Small intestine (tissue), 7 donors: Measurements from ENCODE around the gene KISS1. TPM values are rescaled to one million over a fixed set of nuclear protein-coding genes. Genes with fewer than 3 reads are reported as not detected.

Source experiments
- DNase-seq, 2 donors: peaks; one replicate each; pipeline versions ENCODE4 v3.0.0 to v3.0.0-alpha.2; 2013
- FAIRE-seq: peaks from 2 replicates; lab custom pipeline; 2012; peaks lifted over from hg19 to GRCh38; lab: Jason Lieb, UNC
- H3K27ac ChIP-seq, 3 donors: one replicate each; pipeline ENCODE4 v1.5.1; 2013; ENCODE audit warnings: low read length in 2 of 3, mild to moderate bottlenecking in 2 of 3, control low read depth in 1 of 3, inconsistent platforms in 1 of 3, low read depth in 1 of 3, moderate library complexity in 1 of 3
- H3K27me3 ChIP-seq, 3 donors: one replicate each; pipeline ENCODE4 v1.6.1; 2013; ENCODE audit warnings: low read length in 3 of 3, inconsistent platforms in 1 of 3; ENCODE audit not compliant: control insufficient read depth in 3 of 3, insufficient read depth in 3 of 3
- H3K36me3 ChIP-seq, 3 donors: one replicate each; pipeline ENCODE4 v1.6.1; 2013; ENCODE audit warnings: low read length in 3 of 3, inconsistent platforms in 1 of 3, low read depth in 1 of 3, mild to moderate bottlenecking in 1 of 3, moderate library complexity in 1 of 3; ENCODE audit not compliant: control insufficient read depth in 3 of 3, insufficient read depth in 2 of 3
- H3K4me1 ChIP-seq, 3 donors: one replicate each; pipeline ENCODE4 v1.6.1; 2013; ENCODE audit warnings: low read length in 2 of 3, inconsistent platforms in 1 of 3, low read depth in 1 of 3, mild to moderate bottlenecking in 1 of 3, moderate library complexity in 1 of 3; ENCODE audit not compliant: control insufficient read depth in 3 of 3, insufficient read depth in 2 of 3
- H3K4me3 ChIP-seq, 3 donors: one replicate each; pipeline ENCODE4 v1.5.1; 2013; ENCODE audit warnings: low read length in 3 of 3, control low read depth in 1 of 3, inconsistent platforms in 1 of 3, low read depth in 1 of 3, mild to moderate bottlenecking in 1 of 3, moderate library complexity in 1 of 3
- H3K9me3 ChIP-seq, 2 donors: one replicate each; pipeline ENCODE4 v1.6.1; 2013; ENCODE audit warnings: low read depth in 1 of 2, low read length in 1 of 2; ENCODE audit not compliant: control insufficient read depth in 2 of 2, insufficient read depth in 1 of 2
- WGBS, 3 donors: extraction: QIAGEN DNeasy Blood & Tissue Kit; methylation state at CpG; one replicate each; pipeline ENCODE4 v1.1.7; 2013; 5-methylcytosine and 5-hydroxymethylcytosine counted together
- polyA plus RNA-seq, 4 donors: library from polyadenylated mRNA; stranded (reverse) in 3 of 4; unstranded in 1 of 4; fragments of 200-250 nt in 3 of 4; fragments of 120-200 nt in 1 of 4; gene quantifications; one replicate each; pipeline versions ENCODE4 v1.2.1 to v1.2.3, GENCODE V29; 2013
- donor health status: healthy with polysubstance abuse.
- donor health status: control.
- donor health status: control.
- donor health status: Bipolar disorder and iron deficiency.
- donor health status: healthy.

KISS1 gene
- polyA plus RNA-seq, 4 donors = 4.0 to 22.7 (median 11.5) TPM

DNA sequence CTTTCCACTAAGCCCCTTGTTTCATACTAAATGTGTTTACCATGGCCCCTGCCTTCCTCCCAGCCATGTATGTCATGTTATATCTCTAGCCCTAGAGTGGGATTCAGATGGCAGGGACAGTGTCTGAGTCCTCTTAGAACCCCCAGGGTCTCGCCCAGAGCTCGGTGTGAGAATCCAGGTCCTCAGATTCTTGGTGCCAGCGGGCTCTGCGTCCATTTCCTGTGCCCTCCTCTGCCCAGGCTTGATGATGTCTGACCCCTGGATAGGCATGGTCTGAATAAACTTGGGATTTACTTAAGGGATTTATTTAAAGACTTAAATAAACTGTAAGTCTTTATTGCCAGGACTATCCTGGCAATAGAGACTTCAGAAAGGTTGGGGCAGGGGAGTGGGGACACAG is 6.2 kb upstream of the KISS1 start:
- WGBS, 3 donors = 85 to 93% (median 87%) methylated on average over 4 of the region's 4 CpGs
- FAIRE-seq (no peak), DNase-seq (no peak)
- H3K4me1 ChIP-seq = peaks cover 0 to 30% (median 0%) of the 10 kb centered on the region in 3 donors
- no peak overlapping the region for H3K4me3 ChIP-seq
- no peaks in the 10 kb centered on the region for H3K27me3 ChIP-seq
- H3K9me3 ChIP-seq = no peaks in the 10 kb centered on the region
- H3K36me3 ChIP-seq = peaks cover 0 to 49% (median 0%) of the 10 kb centered on the region in 3 donors
- no peak overlapping the region for H3K27ac ChIP-seq

DNA sequence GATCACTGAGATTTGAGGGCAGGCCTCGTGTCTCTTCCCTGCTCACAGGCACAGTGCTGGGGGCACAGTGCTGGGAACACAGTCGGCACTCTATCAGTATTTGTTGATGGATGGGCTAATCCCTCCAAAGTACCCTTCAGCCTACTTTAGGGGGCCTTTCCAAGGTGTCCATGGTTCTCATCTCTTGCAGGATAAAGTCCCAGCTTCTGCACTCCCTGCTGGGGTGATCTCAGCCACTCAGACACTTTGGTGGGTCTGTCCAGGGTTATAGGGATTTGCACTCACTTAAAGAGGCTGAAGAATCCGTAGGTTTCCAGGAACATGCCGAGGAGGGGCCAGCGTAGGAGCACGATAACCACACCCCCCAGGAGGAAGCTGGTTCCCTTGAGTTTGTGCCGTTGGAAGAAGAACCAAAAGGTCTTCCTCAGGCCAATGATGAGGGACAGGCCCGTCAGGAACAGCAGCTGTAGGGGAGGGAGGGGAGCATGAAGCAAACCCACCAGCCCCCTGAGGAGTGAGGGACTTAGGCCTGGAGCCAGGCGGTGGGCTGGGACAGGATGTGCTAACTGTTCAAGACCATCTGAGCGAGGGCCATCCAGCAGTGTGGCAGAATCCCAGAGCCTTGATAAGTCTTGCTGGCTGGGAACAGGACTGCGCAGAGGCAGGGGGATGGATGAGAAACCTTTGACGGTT is 5.2 kb upstream of the KISS1 start:
- 80 to 87% (median 86%) methylated on average over 12 of the region's 12 CpGs for WGBS, 3 donors
- no peaks in the 10 kb centered on the region for H3K9me3 ChIP-seq
- no peak overlapping the region for H3K4me3 ChIP-seq
- H3K27ac ChIP-seq = no peak overlapping the region
- H3K27me3 ChIP-seq = no peaks in the 10 kb centered on the region
- peaks cover 0 to 31% (median 0%) of the 10 kb centered on the region in 3 donors for H3K4me1 ChIP-seq
- H3K36me3 ChIP-seq = peaks cover 0 to 55% (median 0%) of the 10 kb centered on the region in 3 donors
- DNase-seq (no peak), FAIRE-seq (no peak)

DNA sequence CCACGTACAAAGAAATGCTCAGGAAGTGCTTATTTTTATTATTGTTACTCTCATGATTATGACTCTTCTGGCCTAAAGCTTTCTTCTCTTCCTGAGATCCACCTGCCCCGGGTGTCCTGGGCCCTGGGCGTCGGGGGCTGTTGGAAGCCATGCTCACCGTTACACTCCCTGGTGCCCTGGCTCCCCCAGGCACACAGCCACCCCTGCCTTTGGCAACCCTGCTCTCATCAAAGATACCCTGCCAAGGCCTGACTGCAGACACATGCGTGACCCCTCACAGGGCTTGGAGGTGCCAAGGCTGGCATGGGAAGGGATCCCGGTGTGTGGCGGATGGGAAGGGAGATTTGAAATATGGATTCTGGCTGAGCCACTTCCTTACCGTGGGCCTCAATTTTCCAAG is 3.3 kb upstream of the KISS1 start:
- Histone ChIP-seq H3K4me3 (no peak overlapping the region), H3K27ac (no peak overlapping the region), H3K9me3 (no peaks in the 10 kb centered on the region), H3K27me3 (no peaks in the 10 kb centered on the region), H3K36me3 (peaks cover 0 to 58% (median 0%) of the 10 kb centered on the region in 3 donors), H3K4me1 (peaks cover 0 to 40% (median 0%) of the 10 kb centered on the region in 3 donors)
- DNase-seq (no peak), FAIRE-seq (no peak)
- WGBS, 3 donors = 79 to 82% (median 79%) methylated on average over 9 of the region's 9 CpGs

DNA sequence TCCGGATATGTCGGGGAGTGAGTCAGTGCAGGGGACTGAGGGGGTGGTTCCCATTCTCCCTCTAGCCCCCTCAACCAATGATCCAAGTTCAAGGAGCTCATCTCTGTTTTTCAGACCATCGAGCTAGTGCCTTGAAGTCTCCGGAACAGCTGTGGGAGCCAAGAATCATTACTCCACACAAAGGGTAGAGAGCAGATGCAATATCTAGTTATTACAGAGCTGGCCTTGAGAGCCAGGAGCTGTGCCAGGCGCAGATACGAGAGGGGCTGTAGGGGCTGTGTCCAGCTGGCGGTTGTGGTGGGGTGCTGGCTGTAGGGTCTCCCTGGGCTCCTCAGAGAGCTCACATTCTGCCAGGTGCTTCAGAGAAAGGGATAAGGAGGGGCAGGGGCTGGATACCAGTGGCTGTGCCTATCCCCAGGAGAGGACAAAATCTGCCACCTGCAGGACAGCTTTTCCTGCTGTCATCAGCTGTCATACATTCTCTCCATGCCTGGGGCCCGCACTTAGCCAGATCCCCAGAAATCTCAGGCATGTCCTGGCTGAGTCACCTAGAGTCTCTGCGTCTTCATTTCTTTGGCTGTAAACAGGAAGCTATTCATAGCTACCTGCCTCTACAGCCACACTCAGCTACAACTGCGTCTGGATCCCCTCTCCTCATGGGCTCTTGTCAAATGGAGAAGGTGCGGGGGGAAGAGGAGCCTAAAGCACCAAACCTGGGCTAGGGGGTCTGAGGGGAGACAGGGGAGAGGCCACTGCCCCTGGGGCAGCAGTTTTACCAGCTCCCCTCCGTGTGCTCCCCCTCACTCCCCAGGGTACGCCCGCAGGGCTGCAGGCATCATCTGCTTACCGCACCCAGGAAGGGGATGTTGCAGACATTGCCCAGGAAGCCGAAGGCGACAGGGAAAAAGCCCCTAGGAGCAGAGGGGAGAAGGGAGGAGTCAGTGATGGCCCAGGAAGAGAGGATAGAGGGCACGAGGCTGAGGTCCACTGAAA is 2.4 kb upstream of the KISS1 start:
- peak overlapping the region in 1 of 3 donors; percentile 51 for H3K27ac ChIP-seq
- H3K27me3 ChIP-seq = no peaks in the 10 kb centered on the region
- WGBS, 3 donors = 40 to 55% (median 50%) methylated on average over 18 of the region's 18 CpGs
- FAIRE-seq (no peak), DNase-seq (peak; percentile 47 to 69)
- H3K4me1 ChIP-seq = peaks cover 0 to 49% (median 0%) of the 10 kb centered on the region in 3 donors
- no peak overlapping the region for H3K4me3 ChIP-seq
- no peaks in the 10 kb centered on the region for H3K9me3 ChIP-seq
- H3K36me3 ChIP-seq = peaks cover 0 to 57% (median 0%) of the 10 kb centered on the region in 3 donors

DNA sequence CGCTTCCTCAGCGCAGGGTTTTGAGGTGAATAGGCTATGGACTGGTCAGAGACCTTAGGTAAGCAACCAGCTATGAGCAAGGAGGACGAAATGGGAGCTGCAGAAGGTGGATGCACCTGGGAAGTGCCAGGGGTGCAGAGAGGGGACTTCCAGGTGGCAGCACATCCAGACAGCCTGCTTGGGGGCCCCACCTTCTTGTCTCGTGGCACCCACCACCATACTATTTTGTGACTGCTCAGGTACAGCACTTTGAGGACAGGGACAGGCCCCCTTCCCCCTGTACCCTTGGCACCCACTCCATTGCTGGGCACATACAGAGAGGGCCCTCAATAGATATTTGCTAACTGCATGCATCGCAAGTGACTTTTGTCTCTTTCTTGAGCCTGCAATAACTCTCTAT is 777 bp upstream of the KISS1 start:
- WGBS, 3 donors = 79 to 85% (median 84%) methylated on average over 5 of the region's 5 CpGs
- Histone ChIP-seq H3K27me3 (no peaks in the 10 kb centered on the region), H3K9me3 (no peaks in the 10 kb centered on the region), H3K27ac (no peak overlapping the region), H3K4me1 (peaks cover 0 to 63% (median 0%) of the 10 kb centered on the region in 3 donors), H3K36me3 (peaks cover 0 to 44% (median 0%) of the 10 kb centered on the region in 3 donors), H3K4me3 (no peak overlapping the region)
- FAIRE-seq (no peak), DNase-seq (no peak)

DNA sequence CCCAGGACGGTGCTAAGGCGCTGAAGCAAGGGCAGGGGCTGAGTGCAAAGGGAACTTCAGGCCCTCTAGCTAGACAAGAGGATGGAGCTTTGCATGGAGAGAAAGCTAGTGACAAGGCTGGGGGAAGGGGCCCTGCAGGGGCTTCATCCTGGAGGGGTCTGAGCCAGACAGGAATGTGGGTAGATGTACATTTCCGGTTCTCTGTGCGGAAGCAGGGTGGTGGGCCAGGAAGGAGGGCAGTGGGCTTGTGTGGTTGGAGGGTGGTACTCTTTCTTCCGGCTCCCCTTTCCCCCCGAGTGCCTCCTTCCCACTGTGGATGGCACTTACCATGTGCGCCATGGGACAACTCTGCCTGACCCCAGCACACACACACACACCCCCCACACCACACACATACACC is 1.5 kb downstream of the KISS1 start:
- H3K9me3 ChIP-seq = no peaks in the 10 kb centered on the region
- H3K4me3 ChIP-seq = no peak overlapping the region
- peaks cover 0 to 74% (median 0%) of the 10 kb centered on the region in 3 donors for H3K4me1 ChIP-seq
- WGBS, 3 donors = 53 to 65% (median 58%) methylated on average over 7 of the region's 7 CpGs
- peak overlapping the region in 1 of 3 donors; percentile 67 for H3K27ac ChIP-seq
- H3K36me3 ChIP-seq = peaks cover 0 to 31% (median 0%) of the 10 kb centered on the region in 3 donors
- H3K27me3 ChIP-seq = no peaks in the 10 kb centered on the region
- DNase-seq = no peak
- FAIRE-seq = no peak

DNA sequence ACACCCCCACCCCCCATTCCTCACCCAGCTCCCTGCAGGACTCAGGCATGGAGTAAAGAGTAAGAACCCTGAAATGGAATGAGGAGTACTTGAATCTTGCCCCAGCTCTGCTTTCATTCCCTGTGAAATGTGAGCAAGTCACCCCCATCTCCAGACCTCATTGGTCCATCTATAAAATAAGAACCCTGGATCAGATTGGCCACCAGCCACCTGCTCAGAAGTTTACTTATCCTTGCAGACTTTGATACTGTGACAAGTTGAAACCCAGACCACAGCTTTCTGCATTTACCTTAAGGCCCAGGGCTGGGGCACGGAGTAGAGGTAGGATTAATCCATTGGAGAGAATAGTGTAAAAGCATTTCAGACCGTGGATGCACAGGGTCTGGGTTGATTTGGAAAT is 2.2 kb downstream of the KISS1 start:
- Histone ChIP-seq H3K4me3 (no peak overlapping the region), H3K27ac (peak overlapping the region in 1 of 3 donors; percentile 67), H3K4me1 (peaks cover 0 to 70% (median 0%) of the 10 kb centered on the region in 3 donors), H3K27me3 (no peaks in the 10 kb centered on the region), H3K9me3 (no peaks in the 10 kb centered on the region), H3K36me3 (peaks cover 0 to 27% (median 0%) of the 10 kb centered on the region in 3 donors)
- DNase-seq = peak; percentile 75 to 80
- no peak for FAIRE-seq
- 16 to 68% (median 16%) methylated on average over 2 of the region's 2 CpGs for WGBS, 3 donors
